Subcutaneous abdominal adipose tissue (tissue), 5 donors: Measurements from ENCODE around the gene FCF1.

ENCODE experiments used
- H3K27ac ChIP-seq: one replicate; pipeline ENCODE4 v1.7.0; 2013; ENCODE audit warnings: low read depth, mild to moderate bottlenecking, inconsistent platforms, low read length, moderate library complexity
- H3K27me3 ChIP-seq, 5 donors: one replicate each; pipeline ENCODE4 v1.7.0; 2013; ENCODE audit warnings: low read length in 5 of 5, inconsistent platforms in 1 of 5; ENCODE audit not compliant: control insufficient read depth in 5 of 5, insufficient read depth in 4 of 5
- H3K36me3 ChIP-seq, 5 donors: one replicate each; pipeline ENCODE4 v1.7.0; 2013; ENCODE audit warnings: low read length in 5 of 5; ENCODE audit not compliant: control insufficient read depth in 5 of 5, insufficient read depth in 5 of 5
- H3K4me1 ChIP-seq, 5 donors: one replicate each; pipeline ENCODE4 v1.7.0; 2013; ENCODE audit warnings: low read length in 5 of 5, mild to moderate bottlenecking in 3 of 5, moderate library complexity in 1 of 5; ENCODE audit not compliant: control insufficient read depth in 5 of 5, insufficient read depth in 5 of 5
- H3K4me3 ChIP-seq, 5 donors: one replicate each; pipeline ENCODE4 v1.7.0; 2013; ENCODE audit warnings: low read length in 5 of 5, low read depth in 1 of 5
- H3K9ac ChIP-seq, 5 donors: one replicate each; pipeline ENCODE4 v1.7.0; 2013; ENCODE audit warnings: low read length in 5 of 5, mild to moderate bottlenecking in 4 of 5, moderate library complexity in 3 of 5
- H3K9me3 ChIP-seq, 5 donors: one replicate each; pipeline ENCODE4 v1.7.0; 2013; ENCODE audit warnings: low read length in 5 of 5; ENCODE audit not compliant: control insufficient read depth in 5 of 5
- donor health status: healthy.
- donor health status: healthy.
- donor health status: healthy.
- donor health status: healthy.
- donor health status: healthy.

FCF1 gene, protein sequence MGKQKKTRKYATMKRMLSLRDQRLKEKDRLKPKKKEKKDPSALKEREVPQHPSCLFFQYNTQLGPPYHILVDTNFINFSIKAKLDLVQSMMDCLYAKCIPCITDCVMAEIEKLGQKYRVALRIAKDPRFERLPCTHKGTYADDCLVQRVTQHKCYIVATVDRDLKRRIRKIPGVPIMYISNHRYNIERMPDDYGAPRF

DNA sequence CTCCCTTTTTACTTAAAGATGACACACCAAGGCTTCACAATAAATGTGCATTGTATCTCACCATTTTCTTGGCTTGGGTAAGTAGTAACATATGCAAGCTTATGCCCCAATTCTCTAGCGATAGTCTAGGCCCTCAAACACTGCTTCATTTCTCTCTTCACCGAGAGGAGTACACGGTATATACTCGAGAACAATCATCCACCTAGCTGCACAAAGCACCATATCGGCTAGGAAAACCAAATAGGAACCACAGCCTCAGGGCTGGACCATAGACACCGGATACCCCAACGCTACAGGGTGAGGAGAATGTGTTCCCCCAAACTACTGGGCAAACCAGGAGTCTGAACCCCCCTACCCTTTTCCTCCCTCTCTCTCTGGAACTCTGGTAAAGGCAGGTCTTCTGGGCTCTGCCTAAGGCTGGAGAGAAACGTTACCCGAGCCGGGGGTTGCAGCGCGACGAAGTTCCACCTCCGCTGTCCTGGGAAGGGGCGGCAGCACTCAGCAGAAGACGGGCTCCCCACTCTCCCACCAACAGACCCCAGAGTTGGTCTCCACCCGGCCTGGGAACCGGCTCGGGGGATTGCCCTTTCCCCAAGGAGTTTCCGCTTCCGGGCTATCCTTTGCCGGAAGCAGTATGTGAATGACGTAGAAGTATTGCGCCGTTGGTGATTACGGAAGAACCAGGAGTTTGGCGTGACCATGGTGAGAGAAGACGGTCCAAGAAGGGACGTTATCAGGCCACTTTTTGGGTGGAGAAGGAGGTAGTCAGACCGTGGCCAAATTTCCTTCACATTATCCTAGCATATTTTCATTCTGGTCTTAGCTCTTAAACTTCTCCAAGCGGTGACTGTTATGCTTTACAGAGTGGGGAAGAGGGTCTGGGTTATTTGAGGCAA is at the start of gene FCF1, which contains the start of gene AREL1:
FCF1 (plus strand) TSS at position 646 of the 896 bp plus-strand sequence; CDS start at position 700, 54 bp downstream.
AREL1 (minus strand) TSS at position 582 of the 896 bp plus-strand sequence. CDS start 27,465 bp downstream, outside the sequence.
- Histone ChIP-seq H3K4me1 (peaks cover 8 to 30% (median 21%) of the 10 kb centered on the region in 5 donors), H3K36me3 (peaks cover 8 to 20% (median 14%) of the 10 kb centered on the region in 5 donors), H3K4me3 (peak within 1 kb of the TSS; percentile 79 to 93 (median 86)), H3K9ac (peak within 1 kb of the TSS; percentile 88 to 98 (median 94)), H3K27me3 (peaks cover 0 to 2% (median 0%) of the 10 kb centered on the region in 5 donors), H3K27ac (peak within 1 kb of the TSS; percentile 59), H3K9me3 (no peaks in the 10 kb centered on the region)

DNA sequence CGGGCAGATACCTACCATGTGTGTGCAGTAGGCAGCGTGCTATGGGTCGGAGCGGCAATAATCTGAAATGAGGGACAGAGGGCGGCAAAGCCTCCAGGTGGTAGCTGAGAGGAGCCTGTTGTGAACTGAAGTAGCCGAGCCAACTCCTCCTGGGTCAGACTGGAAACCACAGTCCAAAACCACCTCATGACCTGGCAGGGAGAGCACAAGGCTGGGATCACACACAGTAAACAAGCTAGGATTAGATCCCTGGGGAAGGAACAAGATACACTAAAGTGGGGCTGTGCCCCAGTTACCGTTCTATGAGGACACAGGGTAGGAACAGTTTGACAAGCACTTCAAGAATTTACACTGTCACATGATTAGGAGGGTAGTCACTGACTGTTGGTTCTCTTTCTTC is 49.1 kb upstream of the FCF1 start:
- H3K9ac ChIP-seq: peak overlapping the region in 1 of 5 donors; percentile 0
- peaks cover 0 to 32% (median 32%) of the 10 kb centered on the region in 5 donors for H3K4me1 ChIP-seq
- H3K27me3 ChIP-seq: no peaks in the 10 kb centered on the region
- H3K27ac ChIP-seq: peak overlapping the region; percentile 12
- peaks cover 28 to 78% (median 59%) of the 10 kb centered on the region in 5 donors for H3K36me3 ChIP-seq
- H3K4me3 ChIP-seq: no peak overlapping the region
- no peaks in the 10 kb centered on the region for H3K9me3 ChIP-seq

DNA sequence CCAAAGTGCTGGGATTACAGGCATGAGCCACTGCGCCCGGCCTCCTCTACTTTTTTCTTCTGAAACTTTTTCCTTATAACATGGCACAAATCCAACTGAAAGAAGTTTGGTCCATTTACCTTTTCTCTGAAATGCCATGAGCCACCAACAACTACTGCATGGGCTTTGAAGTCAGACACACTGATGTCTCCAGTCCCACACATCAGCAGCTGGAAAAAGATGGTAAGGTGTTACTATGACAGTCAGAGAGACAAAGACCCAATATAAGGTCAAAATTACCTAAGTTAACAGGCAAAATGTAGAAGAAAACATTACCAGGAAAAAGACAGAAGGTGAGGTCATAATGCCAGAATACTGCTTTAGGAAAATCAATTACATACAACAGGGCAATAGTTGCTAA is 48.2 kb upstream of the FCF1 start:
- H3K36me3 ChIP-seq: peaks cover 35 to 81% (median 66%) of the 10 kb centered on the region in 5 donors
- H3K4me1 ChIP-seq: peaks cover 0 to 32% (median 32%) of the 10 kb centered on the region in 5 donors
- no peak overlapping the region for H3K9ac ChIP-seq
- H3K9me3 ChIP-seq: no peaks in the 10 kb centered on the region
- H3K27ac ChIP-seq: no peak overlapping the region
- H3K27me3 ChIP-seq: no peaks in the 10 kb centered on the region
- no peak overlapping the region for H3K4me3 ChIP-seq

DNA sequence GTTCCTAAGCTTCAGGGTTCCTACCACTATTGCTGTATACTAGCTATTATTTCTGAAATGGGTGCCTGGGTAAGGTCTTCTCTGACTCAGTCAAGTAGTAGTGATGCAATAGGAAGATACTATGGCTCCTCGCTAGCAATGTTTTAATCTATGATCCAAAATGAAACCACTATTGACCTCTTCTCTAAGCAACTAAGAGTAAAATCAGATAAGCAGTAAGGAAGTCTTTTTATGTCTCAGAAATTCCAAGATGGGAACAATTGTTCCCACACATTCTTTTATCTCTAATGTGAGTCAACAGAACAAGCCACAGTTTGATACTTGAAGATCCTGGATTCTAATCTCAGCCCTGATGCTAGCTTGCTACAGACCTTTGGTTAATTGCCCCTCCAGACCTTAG is 45.2 kb upstream of the FCF1 start:
- Histone ChIP-seq H3K27ac (no peak overlapping the region), H3K4me3 (no peak overlapping the region)

DNA sequence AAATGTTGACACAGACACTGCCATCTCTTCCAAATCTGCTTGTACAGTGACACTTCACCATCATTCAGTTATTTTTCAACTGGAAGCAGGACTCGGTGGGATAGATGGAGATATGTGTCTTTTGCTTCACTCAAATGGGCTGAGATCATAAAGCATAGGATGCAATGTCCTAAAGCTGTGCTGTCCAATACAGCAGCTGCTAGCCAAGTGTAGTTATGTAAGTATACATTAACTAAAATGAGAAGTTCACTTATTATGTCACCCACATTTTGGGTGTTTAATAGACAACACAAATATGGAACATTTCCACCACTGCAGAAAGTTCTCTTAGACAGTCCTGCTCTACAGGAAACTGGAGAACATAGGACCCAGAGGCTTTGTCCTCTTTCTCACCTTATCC is 43.7 kb upstream of the FCF1 start:
- peaks cover 60 to 87% (median 73%) of the 10 kb centered on the region in 5 donors for H3K36me3 ChIP-seq
- H3K27me3 ChIP-seq: no peaks in the 10 kb centered on the region

More for the DNA sequence above, 45.2 kb upstream of the FCF1 start:
- Histone ChIP-seq H3K27me3 (no peaks in the 10 kb centered on the region), H3K36me3 (peaks cover 49 to 88% (median 74%) of the 10 kb centered on the region in 5 donors), H3K9me3 (no peaks in the 10 kb centered on the region), H3K4me1 (peaks cover 0 to 15% (median 15%) of the 10 kb centered on the region in 5 donors), H3K9ac (no peak overlapping the region)

DNA sequence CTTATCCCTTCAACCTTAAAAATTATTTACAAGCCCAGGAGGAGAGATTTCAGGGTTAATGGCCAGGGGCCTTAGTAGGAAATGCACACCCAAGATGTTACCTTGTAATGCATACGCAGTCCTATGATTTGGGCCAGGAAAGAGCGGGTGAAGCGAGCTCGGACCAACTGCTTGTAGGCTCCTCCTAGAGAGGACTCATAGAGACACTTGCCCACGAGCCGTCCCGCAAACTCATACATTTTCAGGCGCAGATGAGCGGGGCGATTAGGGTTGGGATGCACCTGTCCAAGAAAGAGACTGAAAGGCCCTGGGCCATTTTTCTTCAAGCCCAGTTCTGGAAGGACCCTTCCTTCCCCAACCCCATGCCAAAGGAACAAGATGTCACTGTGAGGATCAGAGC is 43.1 kb upstream of the FCF1 start:
- H3K4me1 ChIP-seq: no peaks in the 10 kb centered on the region
- H3K9ac ChIP-seq: no peak overlapping the region
- H3K27ac ChIP-seq: no peak overlapping the region
- peaks cover 63 to 88% (median 75%) of the 10 kb centered on the region in 5 donors for H3K36me3 ChIP-seq
- no peak overlapping the region for H3K4me3 ChIP-seq
- H3K27me3 ChIP-seq: no peaks in the 10 kb centered on the region
- no peaks in the 10 kb centered on the region for H3K9me3 ChIP-seq

More for the DNA sequence above, 43.7 kb upstream of the FCF1 start:
- no peak overlapping the region for H3K27ac ChIP-seq
- H3K9ac ChIP-seq: no peak overlapping the region
- no peaks in the 10 kb centered on the region for H3K4me1 ChIP-seq
- no peaks in the 10 kb centered on the region for H3K9me3 ChIP-seq
- no peak overlapping the region for H3K4me3 ChIP-seq

DNA sequence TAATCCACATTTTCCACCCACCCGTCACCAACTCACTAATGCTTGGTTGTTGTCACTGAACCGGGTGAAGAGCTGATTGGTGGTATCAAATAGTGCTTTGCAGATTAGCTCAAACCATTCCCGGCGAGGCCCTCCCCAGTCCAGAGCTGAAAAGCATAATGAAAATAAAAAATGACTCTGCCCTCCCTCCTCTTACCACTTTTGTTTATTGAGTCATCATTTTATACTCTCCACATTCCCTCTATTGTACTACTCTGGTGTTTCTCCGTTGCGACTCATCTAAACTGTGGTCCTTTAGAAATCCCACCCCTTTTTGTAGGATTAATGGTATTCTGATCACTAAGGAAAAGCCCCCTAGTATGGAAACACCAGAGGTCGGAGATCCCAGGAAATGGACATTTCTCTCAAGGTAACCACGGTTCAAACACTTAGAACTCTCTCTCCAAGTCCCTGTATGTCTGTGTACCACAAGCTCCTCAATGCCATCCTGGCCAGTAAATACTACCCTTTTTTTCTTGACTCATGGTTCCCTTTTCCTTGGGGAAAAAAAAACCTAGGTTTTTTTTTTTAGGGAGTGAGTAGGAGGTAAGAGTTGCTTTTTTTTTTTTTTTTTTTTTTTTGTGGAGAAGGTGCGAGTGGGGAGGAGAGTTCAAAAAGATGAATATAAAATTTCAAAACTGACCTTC is 42.1 kb upstream of the FCF1 start:
- H3K4me3 ChIP-seq: no peak overlapping the region
- H3K27me3 ChIP-seq: no peaks in the 10 kb centered on the region
- H3K4me1 ChIP-seq: no peaks in the 10 kb centered on the region
- H3K9me3 ChIP-seq: no peaks in the 10 kb centered on the region
- H3K27ac ChIP-seq: no peak overlapping the region
- H3K36me3 ChIP-seq: peaks cover 66 to 87% (median 79%) of the 10 kb centered on the region in 5 donors
- H3K9ac ChIP-seq: no peak overlapping the region

DNA sequence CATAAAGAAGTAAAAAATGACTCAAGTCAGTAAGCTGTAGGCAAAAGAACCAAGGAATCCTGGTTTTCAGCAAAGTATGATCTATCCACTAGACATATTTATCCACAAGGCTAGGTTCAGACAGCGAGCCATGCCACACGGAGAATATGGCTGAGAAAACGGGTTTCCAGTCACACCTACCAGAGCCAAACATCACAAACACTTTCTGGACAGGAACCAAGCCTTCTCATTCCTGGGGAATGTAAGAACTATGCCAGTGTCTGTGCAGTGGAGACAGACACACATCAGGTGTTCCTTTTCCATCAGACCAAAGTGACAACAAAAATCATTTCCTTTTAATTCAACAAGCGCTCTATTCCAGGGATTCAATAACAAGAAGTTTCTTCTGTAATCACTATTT is 41.2 kb upstream of the FCF1 start:
- H3K4me3 ChIP-seq: no peak overlapping the region
- H3K27ac ChIP-seq: no peak overlapping the region
- H3K27me3 ChIP-seq: no peaks in the 10 kb centered on the region
- H3K36me3 ChIP-seq: peaks cover 68 to 90% (median 84%) of the 10 kb centered on the region in 5 donors
- H3K4me1 ChIP-seq: no peaks in the 10 kb centered on the region
- H3K9me3 ChIP-seq: no peaks in the 10 kb centered on the region
- H3K9ac ChIP-seq: no peak overlapping the region

DNA sequence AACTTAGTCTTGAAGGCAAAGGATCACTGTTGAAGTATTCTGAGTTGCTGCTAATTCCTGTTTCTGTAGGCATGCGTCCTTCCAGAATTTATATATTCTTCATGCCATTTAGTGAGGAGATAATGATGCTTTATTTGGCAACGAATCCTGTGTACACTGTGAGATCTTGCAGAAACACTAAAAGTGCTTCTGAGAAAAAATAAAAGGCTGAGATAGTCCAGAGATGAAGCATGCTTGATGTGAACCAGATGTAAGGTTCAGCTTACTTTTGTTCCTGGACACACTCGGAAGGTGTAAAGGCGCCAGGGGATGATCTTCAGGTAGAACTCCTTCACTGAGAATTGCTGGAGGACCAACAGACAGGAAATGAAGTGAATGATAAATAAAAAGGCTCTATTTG is 39.2 kb upstream of the FCF1 start:
- Histone ChIP-seq H3K27ac (no peak overlapping the region), H3K4me3 (no peak overlapping the region), H3K36me3 (peaks cover 50 to 74% (median 66%) of the 10 kb centered on the region in 5 donors), H3K4me1 (no peaks in the 10 kb centered on the region), H3K9ac (no peak overlapping the region), H3K27me3 (no peaks in the 10 kb centered on the region), H3K9me3 (no peaks in the 10 kb centered on the region)
